GM12801 (cell line): ENCODE data around the gene NRROS.

Experiments used
- CTCF ChIP-seq: IDR thresholded peaks from one replicate; pipeline ENCODE4 v1.5.1; 2011; ENCODE audit warnings: control low read depth; ENCODE audit not compliant: insufficient read length; ENCODE audit errors: extremely low read depth

Gene NRROS

GRCh38 chr3:196631682-196632045, 7.8 kb upstream of the NRROS start:
- no peak for TF ChIP-seq CTCF

- no peak for TF ChIP-seq CTCF
These were observed 7.3 kb upstream of the NRROS start for GRCh38 chr3:196632046-196632751.

GRCh38 chr3:196633555-196634151, 5.8 kb upstream of the NRROS start:
- TF ChIP-seq CTCF: no peak

- TF ChIP-seq CTCF: no peak
These were observed 5.3 kb upstream of the NRROS start for GRCh38 chr3:196634224-196634623.

- TF ChIP-seq CTCF: no peak
These were observed 4.7 kb upstream of the NRROS start for GRCh38 chr3:196634829-196635228.

- no peak for TF ChIP-seq CTCF
These were observed 2.8 kb upstream of the NRROS start for GRCh38 chr3:196636369-196637349.

- no peak for TF ChIP-seq CTCF
These were observed 522 bp upstream of the NRROS start for GRCh38 chr3:196638861-196639482.
